Hair follicle dermal papilla cell (primary cell): ENCODE data around the gene UPP2. TPM values are rescaled to one million over a fixed set of nuclear protein-coding genes. Genes with fewer than 3 reads are reported as not detected.

Source experiments
- total RNA-seq: library from RNA; depleted of rRNA; stranded (reverse); fragments of >200 nt; gene quantifications from 2 replicates; pipeline ENCODE4 v1.2.3, GENCODE V29; 2012

The UPP2 gene
- total RNA-seq = not detected in 2 replicates

GRCh38 chr2:158101384-158101926 is at the start of gene UPP2:
UPP2 (plus strand) TSS chr2:158101876; CDS start chr2:158102064, 188 bp downstream.

Other genes starting within 250 kb of the UPP2 start
- gene ACVR1, start 225.5 kb upstream of the UPP2 start, total RNA-seq = 55.6 and 59.9 TPM in 2 replicates